Skeletal muscle tissue (tissue), 4 donors: Measurements from ENCODE around the gene SYT13. TPM values are rescaled to one million over a fixed set of nuclear protein-coding genes. Genes with fewer than 3 reads are reported as not detected.

Experiments
- H3K27ac ChIP-seq: one replicate; pipeline ENCODE4 v1.7.0; 2013; ENCODE audit warnings: mild to moderate bottlenecking, low read depth, low read length, inconsistent platforms
- H3K27me3 ChIP-seq, 3 donors: one replicate each; pipeline ENCODE4 v1.7.0; 2013; ENCODE audit warnings: low read length in 3 of 3; ENCODE audit not compliant: control insufficient read depth in 3 of 3, insufficient read depth in 3 of 3
- H3K36me3 ChIP-seq, 3 donors: one replicate each; pipeline ENCODE4 v1.7.0; 2013; ENCODE audit warnings: low read length in 3 of 3; ENCODE audit not compliant: control insufficient read depth in 3 of 3, insufficient read depth in 3 of 3
- H3K4me1 ChIP-seq, 3 donors: one replicate each; pipeline ENCODE4 v1.7.0; 2013; ENCODE audit warnings: low read length in 3 of 3, mild to moderate bottlenecking in 3 of 3; ENCODE audit not compliant: control insufficient read depth in 3 of 3, insufficient read depth in 3 of 3
- H3K4me3 ChIP-seq, 3 donors: one replicate each; pipeline ENCODE4 v1.7.0; 2013; ENCODE audit warnings: low read length in 3 of 3
- H3K9ac ChIP-seq, 3 donors: one replicate each; pipeline ENCODE4 v1.7.0; 2013; ENCODE audit warnings: low read length in 3 of 3, mild to moderate bottlenecking in 3 of 3, moderate library complexity in 2 of 3, low read depth in 1 of 3
- H3K9me3 ChIP-seq, 3 donors: one replicate each; pipeline ENCODE4 v1.7.0; 2013; ENCODE audit warnings: low read length in 3 of 3; ENCODE audit not compliant: control insufficient read depth in 3 of 3
- total RNA-seq: library from RNA; depleted of rRNA; stranded (reverse); fragments of >200 nt; gene quantifications from one replicate; pipeline ENCODE4 v1.2.3, GENCODE V29; 2014
- donor health status: Osteomylitis.

The SYT13 gene
- total RNA-seq, 1 donor from 2014 or later = 0.52 TPM

GRCh38 chr11:45314900-45315299, 28.8 kb upstream of the SYT13 start:
- no peaks in the 10 kb centered on the region for H3K36me3 ChIP-seq
- H3K9ac ChIP-seq = no peak overlapping the region
- H3K4me3 ChIP-seq = no peak overlapping the region
- no peaks in the 10 kb centered on the region for H3K4me1 ChIP-seq
- H3K27me3 ChIP-seq = peaks cover 0 to 6% (median 4%) of the 10 kb centered on the region in 3 donors
- no peak overlapping the region for H3K27ac ChIP-seq
- H3K9me3 ChIP-seq = no peaks in the 10 kb centered on the region

DNA sequence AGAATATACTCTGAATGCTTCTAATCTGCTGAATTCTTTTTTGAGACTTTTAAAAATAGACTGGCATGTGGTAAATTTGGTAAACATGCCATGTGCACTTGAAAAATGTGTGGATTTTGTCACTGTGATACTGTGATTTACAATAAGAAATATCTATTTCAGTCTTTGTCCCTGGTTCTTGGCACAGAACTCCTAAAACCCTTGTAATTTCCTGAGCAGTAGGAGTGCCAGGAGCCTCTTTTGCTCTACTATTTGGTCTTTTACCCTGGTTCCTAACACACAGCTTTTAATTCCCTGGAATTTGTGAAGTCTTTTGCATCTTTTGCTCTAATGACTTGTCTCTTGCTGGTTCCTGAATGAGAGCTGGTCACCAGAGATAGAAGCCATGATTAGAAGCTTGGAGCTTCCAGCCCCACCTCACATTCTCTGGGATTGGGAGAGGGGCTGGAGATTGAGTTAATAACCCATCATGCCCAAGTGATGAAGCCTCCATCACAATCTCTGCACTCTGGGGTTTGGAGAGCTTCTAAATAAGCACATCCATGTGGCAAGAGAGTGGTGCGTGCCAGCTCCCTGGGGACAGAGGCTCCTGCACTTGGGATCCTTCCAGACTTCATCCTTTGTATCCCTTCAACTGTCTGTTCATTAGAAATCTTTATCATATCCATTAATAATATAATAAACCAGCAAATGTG, 27.2 kb upstream of the SYT13 start:
- Histone ChIP-seq H3K4me3 (no peak overlapping the region), H3K27me3 (peaks cover 0 to 4% (median 4%) of the 10 kb centered on the region in 3 donors), H3K9ac (no peak overlapping the region), H3K27ac (no peak overlapping the region), H3K4me1 (no peaks in the 10 kb centered on the region), H3K9me3 (no peaks in the 10 kb centered on the region), H3K36me3 (no peaks in the 10 kb centered on the region)

- H3K27me3 ChIP-seq = peaks cover 0 to 9% (median 0%) of the 10 kb centered on the region in 3 donors
- H3K4me1 ChIP-seq = no peaks in the 10 kb centered on the region
- H3K9ac ChIP-seq = no peak overlapping the region
- no peaks in the 10 kb centered on the region for H3K36me3 ChIP-seq
- no peak overlapping the region for H3K4me3 ChIP-seq
- H3K27ac ChIP-seq = no peak overlapping the region
- H3K9me3 ChIP-seq = no peaks in the 10 kb centered on the region
Measured at GRCh38 chr11:45305874-45306623, 19.9 kb upstream of the SYT13 start.

GRCh38 chr11:45304992-45305335, 18.8 kb upstream of the SYT13 start:
- Histone ChIP-seq H3K27ac (no peak overlapping the region), H3K36me3 (no peaks in the 10 kb centered on the region)

GRCh38 chr11:45304111-45304991, 18.2 kb upstream of the SYT13 start:
- no peak overlapping the region for H3K9ac ChIP-seq
- no peak overlapping the region for H3K27ac ChIP-seq
- H3K4me3 ChIP-seq = no peak overlapping the region
- H3K27me3 ChIP-seq = peaks cover 0 to 11% (median 0%) of the 10 kb centered on the region in 3 donors
- H3K36me3 ChIP-seq = no peaks in the 10 kb centered on the region
- H3K4me1 ChIP-seq = no peaks in the 10 kb centered on the region
- no peaks in the 10 kb centered on the region for H3K9me3 ChIP-seq

More at GRCh38 chr11:45304992-45305335, 18.8 kb upstream of the SYT13 start:
- Histone ChIP-seq H3K9ac (no peak overlapping the region), H3K4me3 (no peak overlapping the region), H3K4me1 (no peaks in the 10 kb centered on the region), H3K27me3 (peaks cover 0 to 9% (median 0%) of the 10 kb centered on the region in 3 donors), H3K9me3 (no peaks in the 10 kb centered on the region)

- no peaks in the 10 kb centered on the region for H3K9me3 ChIP-seq
- no peak overlapping the region for H3K27ac ChIP-seq
- no peak overlapping the region for H3K4me3 ChIP-seq
- H3K27me3 ChIP-seq = peaks cover 0 to 11% (median 0%) of the 10 kb centered on the region in 3 donors
- H3K9ac ChIP-seq = no peak overlapping the region
- H3K4me1 ChIP-seq = no peaks in the 10 kb centered on the region
- H3K36me3 ChIP-seq = no peaks in the 10 kb centered on the region
Measured at GRCh38 chr11:45303316-45303715, 17.2 kb upstream of the SYT13 start.

DNA sequence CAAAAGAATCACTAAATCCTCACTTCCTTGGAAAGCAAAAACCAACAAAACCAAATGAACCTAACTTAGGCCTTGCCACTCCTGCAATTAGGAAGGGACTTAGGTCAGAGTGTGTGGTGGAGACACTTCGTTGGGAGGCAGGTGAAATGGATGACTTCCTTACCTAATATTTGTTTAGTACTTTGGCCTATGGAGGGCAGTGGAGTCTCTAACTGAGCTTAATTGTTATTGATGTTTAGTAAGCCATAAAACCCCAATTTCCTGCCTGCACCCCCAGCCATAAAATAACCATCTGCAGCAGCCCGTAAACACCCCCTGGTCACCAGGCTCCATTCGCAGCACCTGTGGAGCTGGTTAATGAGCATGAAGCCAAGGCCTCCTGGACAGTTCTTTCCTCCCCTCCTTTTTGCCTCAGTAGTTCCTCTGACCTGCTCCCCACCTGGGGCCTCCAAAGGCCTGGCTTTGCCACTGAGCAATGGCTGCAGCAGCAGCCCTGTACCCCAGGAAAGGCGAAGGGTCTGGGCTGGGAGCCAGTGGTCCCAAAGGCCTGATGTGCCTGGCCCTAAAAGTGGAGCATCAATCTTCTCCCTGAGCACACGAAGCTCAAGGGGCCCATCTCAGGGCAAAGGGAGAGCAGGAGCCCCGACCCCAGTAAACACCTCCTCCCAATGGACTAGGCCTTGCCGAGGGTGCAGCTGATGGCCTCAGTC, 15.6 kb upstream of the SYT13 start:
- H3K27ac ChIP-seq = no peak overlapping the region
- H3K36me3 ChIP-seq = no peaks in the 10 kb centered on the region
- no peaks in the 10 kb centered on the region for H3K9me3 ChIP-seq
- H3K9ac ChIP-seq = no peak overlapping the region
- no peak overlapping the region for H3K4me3 ChIP-seq
- H3K4me1 ChIP-seq = no peaks in the 10 kb centered on the region
- peaks cover 0 to 11% (median 0%) of the 10 kb centered on the region in 3 donors for H3K27me3 ChIP-seq

GRCh38 chr11:45300715-45301114, 14.6 kb upstream of the SYT13 start:
- Histone ChIP-seq H3K9me3 (no peaks in the 10 kb centered on the region), H3K36me3 (no peaks in the 10 kb centered on the region), H3K27me3 (peaks cover 0 to 5% (median 0%) of the 10 kb centered on the region in 3 donors), H3K27ac (no peak overlapping the region), H3K9ac (no peak overlapping the region), H3K4me3 (no peak overlapping the region), H3K4me1 (no peaks in the 10 kb centered on the region)

DNA sequence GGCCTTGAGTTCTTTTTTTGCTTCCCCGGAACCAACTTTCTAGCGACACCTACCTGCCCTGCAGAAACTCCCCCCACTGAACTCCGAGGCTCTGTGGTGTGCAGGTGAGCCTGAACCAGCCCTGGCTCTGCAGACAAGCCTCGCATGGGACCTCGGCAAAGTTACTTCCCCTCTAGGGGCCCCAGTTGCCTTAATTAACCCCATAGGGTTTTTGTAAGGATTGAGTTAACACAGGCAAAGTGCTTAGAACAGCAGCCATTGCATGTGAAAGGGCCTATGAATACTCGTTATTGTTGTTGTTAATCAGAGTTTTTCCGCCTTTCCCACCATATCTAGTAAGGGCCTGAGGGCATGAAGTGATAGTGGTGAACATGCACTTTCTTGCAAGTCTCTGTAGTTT, 12.6 kb upstream of the SYT13 start:
- H3K27ac ChIP-seq = no peak overlapping the region
- H3K27me3 ChIP-seq = peaks cover 0 to 5% (median 0%) of the 10 kb centered on the region in 3 donors
- no peaks in the 10 kb centered on the region for H3K4me1 ChIP-seq
- H3K4me3 ChIP-seq = no peak overlapping the region
- H3K9me3 ChIP-seq = no peaks in the 10 kb centered on the region
- H3K9ac ChIP-seq = no peak overlapping the region
- no peaks in the 10 kb centered on the region for H3K36me3 ChIP-seq
